Right lobe of liver (tissue), 6 donors: ENCODE measurements around the gene DMPK. TPM values are rescaled to one million over a fixed set of nuclear protein-coding genes. Genes with fewer than 3 reads are reported as not detected.
A peak's percentile ranks its signal among the peaks of the same experiment; 100 is the strongest.

Source experiments
- ATAC-seq, 4 donors: fragments of 200-7000 bp; cut with Tn5 transposase; one replicate each; pipeline ENCODE4 v1.9.1; 2020; ENCODE audit warnings: mild to moderate bottlenecking in 4 of 4, moderate library complexity in 4 of 4
- DNase-seq, 3 donors: peaks; one replicate each; pipeline ENCODE4 v3.0.0-alpha.2; 2020
- H3K27ac ChIP-seq, 3 donors: fragments of 200-600 bp; one replicate each; pipeline ENCODE4 v1.8.0; 2022
- H3K27me3 ChIP-seq, 2 donors: fragments of 200-600 bp; one replicate each; pipeline ENCODE4 v1.8.0; 2022
- H3K36me3 ChIP-seq, 4 donors: fragments of 200-600 bp; sonication (generic) in 1 of 4; one replicate each; pipeline versions ENCODE4 v1.5.1 to v1.8.0; 2017 to 2022; ENCODE audit warnings: control low read depth in 1 of 4
- H3K4me1 ChIP-seq, 4 donors: fragments of 200-600 bp; sonication (generic) in 1 of 4; one replicate each; pipeline versions ENCODE4 v1.5.1 to v1.8.0; 2017 to 2022; ENCODE audit warnings: control low read depth in 1 of 4
- H3K4me3 ChIP-seq, 3 donors: fragments of 200-600 bp; one replicate each; pipeline ENCODE4 v1.8.0; 2022
- H3K9me3 ChIP-seq, 4 donors: fragments of 200-600 bp; sonication (generic) in 1 of 4; one replicate each; pipeline versions ENCODE4 v1.5.1 to v1.8.0; 2017 to 2022; ENCODE audit warnings: control low read depth in 1 of 4
- CTCF ChIP-seq, 4 donors: fragments of 200-600 bp in 3 of 4; fragments of 450-650 bp in 1 of 4; IDR thresholded peaks; one replicate each; pipeline versions ENCODE4 v1.5.1 to v1.8.0; 2016 to 2022; ENCODE audit warnings: antibody characterized with exemption in 4 of 4, mild to moderate bottlenecking in 2 of 4
- POLR2A ChIP-seq: fragments of 450-650 bp; IDR thresholded peaks from one replicate; pipeline ENCODE4 v1.6.1; 2017; ENCODE audit warnings: antibody characterized with exemption, mild to moderate bottlenecking
- WGBS: methylation state at CpG from one replicate; pipeline ENCODE4 v1.1.6; 2018; ENCODE audit warnings: low coverage, low lambda C conversion rate; ENCODE audit not compliant: insufficient coverage; ENCODE audit errors: missing lambda C conversion rate; 5-methylcytosine and 5-hydroxymethylcytosine counted together
- intact Hi-C, 2 donors: fragments of 100-400 bp; cut with DNase I; formaldehyde crosslinking; loops; one replicate each; pipeline versions ENCODE4 v1.11.2 to v1.14.1; 2022
- total RNA-seq, 6 experiments: library from RNA; depleted of rRNA in 2 of 6; stranded (reverse); fragments of >200 nt in 2 of 6; fragmentation: NEBNext Ultra II Directional in 3 of 6; extraction: Animal tissue kit (Norgen Biotek cat#: 25700) in 3 of 6; gene quantifications; one replicate each; pipeline versions ENCODE4 v1.1.0 to v1.2.4, GENCODE V29; 2016 to 2023
- donor health status: DM: no; HTN: yes; CAD: no.
- donor health status: DM: no; HTN: no; CAD: no.
- donor health status: DM: no; HTN: no; CAD: no.
- donor health status: DM: no; HTN: yes; CAD: no.
- donor health status: DM: no; HTN: yes; CAD: no.

Gene DMPK
- total RNA-seq, 6 experiments from 2014 or later, result 4.3 to 14.9 (median 8.7) TPM

GRCh38 chr19:45821103-45821521, 38.8 kb upstream of the DMPK start:
- Histone ChIP-seq H3K27me3 (no peaks in the 10 kb centered on the region), H3K36me3 (peaks cover 0 to 32% (median 16%) of the 10 kb centered on the region in 4 donors)
- DNase-seq, result no peak

GRCh38 chr19:45820413-45821102, 38.3 kb upstream of the DMPK start:
- WGBS, result 70% methylated on average over 10 of the region's 20 CpGs
- Histone ChIP-seq H3K27me3 (no peaks in the 10 kb centered on the region), H3K27ac (no peak overlapping the region), H3K4me1 (no peaks in the 10 kb centered on the region), H3K4me3 (no peak overlapping the region), H3K9me3 (no peaks in the 10 kb centered on the region), H3K36me3 (peaks cover 0 to 27% (median 13%) of the 10 kb centered on the region in 4 donors)
- no peak for TF ChIP-seq POLR2A
- intact Hi-C loops, result loop anchor here in 1 of 2 donors (10.0 kb wide), 1 partner anchor 194 kb away; no protein-coding TSS in a partner anchor
- no peak for DNase-seq
- no peak for ATAC-seq

More at GRCh38 chr19:45821103-45821521, 38.8 kb upstream of the DMPK start:
- H3K27ac ChIP-seq, result no peak overlapping the region
- intact Hi-C loops, result loop anchor here in 1 of 2 donors (10.0 kb wide), 1 partner anchor 194 kb away; no protein-coding TSS in a partner anchor
- H3K4me1 ChIP-seq, result no peaks in the 10 kb centered on the region
- 74% methylated on average over 7 of the region's 8 CpGs for WGBS
- TF ChIP-seq POLR2A (no peak), CTCF (IDR thresholded peaks at IDR 0.05) (no peak)
- no peak overlapping the region for H3K4me3 ChIP-seq
- H3K9me3 ChIP-seq, result no peaks in the 10 kb centered on the region
- ATAC-seq, result no peak

GRCh38 chr19:45819769-45820168, 37.5 kb upstream of the DMPK start:
- no peaks in the 10 kb centered on the region for H3K9me3 ChIP-seq
- DNase-seq, result no peak
- TF ChIP-seq CTCF (IDR thresholded peaks at IDR 0.05) (no peak), POLR2A (no peak)
- peaks cover 0 to 19% (median 7%) of the 10 kb centered on the region in 4 donors for H3K36me3 ChIP-seq
- 92% methylated on average over 2 of the region's 6 CpGs for WGBS
- ATAC-seq, result no peak
- intact Hi-C loops, result loop anchor here (10.0 kb wide), 3 partner anchors 65 to 195 kb away; partner anchors contain the start of gene IRF2BP1 (in 1 of the 2)
- H3K27ac ChIP-seq, result no peak overlapping the region
- H3K4me1 ChIP-seq, result no peaks in the 10 kb centered on the region
- no peaks in the 10 kb centered on the region for H3K27me3 ChIP-seq
- H3K4me3 ChIP-seq, result no peak overlapping the region

- Histone ChIP-seq H3K9me3 (no peaks in the 10 kb centered on the region), H3K36me3 (peaks cover 0 to 9% (median 3%) of the 10 kb centered on the region in 4 donors), H3K27me3 (no peaks in the 10 kb centered on the region), H3K4me3 (no peak overlapping the region), H3K27ac (no peak overlapping the region), H3K4me1 (no peaks in the 10 kb centered on the region)
- ATAC-seq (peak; percentile 2 to 20 (median 5)), DNase-seq (no peak)
- TF ChIP-seq CTCF (IDR thresholded peaks at IDR 0.05), result no peak
- no peak for TF ChIP-seq POLR2A
- intact Hi-C loops, result loop anchor here (10.0 kb wide), 2 partner anchors 67 to 77 kb away; partner anchors contain the start of gene IRF2BP1 (in 1 of the 2)
- 59% methylated on average over 4 of the region's 19 CpGs for WGBS
These were observed 35.5 kb upstream of the DMPK start for GRCh38 chr19:45817725-45818301.
